NCI-H1048 (cell line): ENCODE results near the gene MMP23B.

Experiments used
- DNase-seq: peaks from one replicate; lab custom pipeline; 2025; lab: John Stamatoyannopoulos, UW

Gene MMP23B

DNA sequence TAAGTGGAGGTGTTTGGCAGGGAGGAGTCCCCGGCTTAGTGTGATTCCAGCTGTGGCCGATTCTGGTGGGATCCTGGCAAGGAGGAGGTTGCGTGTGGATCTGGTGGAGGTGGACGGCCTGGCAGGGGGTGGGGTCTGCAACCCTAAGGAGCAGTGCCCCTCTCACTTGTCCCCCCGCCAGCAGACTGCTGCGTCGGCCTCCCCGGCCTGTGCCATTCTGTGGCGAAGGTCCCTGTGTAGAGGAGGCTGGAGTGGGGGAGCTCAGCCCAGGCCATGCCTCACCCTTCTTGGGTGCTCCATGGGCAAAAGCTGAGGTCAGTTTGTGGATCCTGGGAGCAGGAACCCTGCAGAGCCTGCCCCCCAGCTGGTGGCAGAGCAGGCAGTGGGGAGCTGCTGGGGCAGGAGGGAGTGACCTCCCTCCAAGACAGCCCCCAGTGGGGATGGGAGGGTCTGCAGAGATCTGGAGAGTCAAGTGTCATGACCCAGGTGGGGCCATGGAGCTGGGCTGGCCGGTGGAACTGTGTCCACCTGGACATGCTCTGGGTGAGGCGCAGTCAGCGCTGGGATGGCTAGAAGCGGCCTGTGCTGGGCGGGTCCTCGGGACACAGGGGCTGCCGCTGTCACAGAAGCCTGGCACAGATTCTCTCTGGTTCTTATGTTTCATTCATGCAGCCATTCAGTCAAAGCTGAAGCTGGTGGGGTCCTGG lies 11.4 kb upstream of the MMP23B start:
- DNase-seq: no peak

DNA sequence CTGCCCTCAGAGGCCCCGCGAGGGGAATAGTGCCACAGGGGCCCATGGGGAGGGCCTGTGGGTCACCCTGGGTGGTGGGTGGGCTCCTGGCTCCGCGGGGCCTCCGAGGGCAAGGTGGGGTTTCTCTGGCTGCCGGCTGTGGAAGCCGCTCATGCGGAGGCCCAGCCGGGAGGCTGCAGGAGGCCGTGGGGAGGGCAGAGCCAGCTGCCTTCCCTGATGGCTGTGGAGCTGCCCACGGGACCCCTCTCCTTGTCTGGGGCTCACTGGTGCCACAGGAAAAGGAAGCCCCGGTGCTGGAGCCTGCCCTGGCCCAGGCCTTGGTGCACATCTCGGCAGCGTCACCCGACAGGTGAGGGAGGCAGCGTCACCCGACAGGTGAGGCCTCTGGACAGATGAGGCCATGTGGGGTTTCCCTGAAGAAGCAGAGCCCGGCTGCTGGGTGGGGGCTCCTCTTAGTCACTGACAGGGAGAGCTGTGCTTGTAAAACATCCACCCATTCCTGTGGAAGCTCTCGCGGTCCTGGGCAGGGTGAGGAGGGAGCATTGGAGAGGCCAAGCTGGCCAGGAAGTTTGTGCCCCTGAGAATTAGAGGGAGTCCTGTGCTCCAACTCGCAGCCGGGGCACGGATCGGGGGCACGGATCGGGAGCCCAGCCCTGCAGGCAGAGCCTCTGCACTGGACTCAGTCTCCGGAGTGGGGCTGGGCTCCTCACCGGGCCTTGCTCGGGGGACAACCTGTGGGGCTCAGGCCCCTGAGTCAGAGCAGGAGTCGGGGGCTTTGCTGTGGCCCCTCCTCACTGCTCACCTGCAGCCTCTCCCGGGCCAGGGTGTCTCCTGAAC lies 10.6 kb upstream of the MMP23B start:
- no peak for DNase-seq

DNA sequence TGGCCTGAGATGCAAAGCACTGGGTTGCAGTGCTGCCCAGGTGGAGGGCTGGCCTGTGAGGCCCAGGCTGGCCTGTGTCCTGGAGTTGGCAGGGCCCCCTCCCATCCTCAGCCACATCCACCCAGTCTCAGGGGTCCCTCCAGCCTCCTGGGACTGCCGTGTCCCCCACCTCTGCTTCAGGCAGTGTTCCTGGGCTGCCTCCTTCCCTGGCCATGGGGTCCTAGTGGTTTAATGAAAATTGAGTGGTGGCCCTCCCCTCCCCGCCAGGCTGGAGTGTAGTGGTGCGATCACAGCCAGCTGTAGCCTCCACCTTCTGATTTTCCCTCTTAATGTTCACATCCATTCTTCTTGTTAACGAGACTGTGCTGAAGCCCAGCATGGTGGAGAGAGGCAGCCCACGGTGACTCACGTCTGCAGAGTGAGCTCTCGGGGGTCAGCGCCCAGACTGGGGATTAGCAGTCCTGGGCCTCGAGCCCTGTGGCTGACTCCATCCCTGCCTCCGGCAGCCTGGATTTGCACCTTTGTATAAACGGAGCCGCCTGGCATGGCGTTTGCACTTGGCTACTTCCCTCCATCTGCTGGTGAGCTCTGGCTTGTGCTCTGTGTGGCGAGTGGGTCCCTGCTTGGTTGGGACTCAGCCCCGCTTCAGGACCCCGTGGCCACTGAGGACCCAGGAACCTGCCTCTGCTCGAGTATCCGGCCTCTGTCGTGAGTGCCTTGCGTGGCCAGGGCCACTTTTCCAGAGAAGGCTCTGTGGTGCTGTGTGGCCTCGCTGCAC lies 9.8 kb upstream of the MMP23B start:
- DNase-seq: no peak

- DNase-seq: no peak
Observed at GRCh38 chr1:1622788-1623094, 9.2 kb upstream of the MMP23B start.

DNA sequence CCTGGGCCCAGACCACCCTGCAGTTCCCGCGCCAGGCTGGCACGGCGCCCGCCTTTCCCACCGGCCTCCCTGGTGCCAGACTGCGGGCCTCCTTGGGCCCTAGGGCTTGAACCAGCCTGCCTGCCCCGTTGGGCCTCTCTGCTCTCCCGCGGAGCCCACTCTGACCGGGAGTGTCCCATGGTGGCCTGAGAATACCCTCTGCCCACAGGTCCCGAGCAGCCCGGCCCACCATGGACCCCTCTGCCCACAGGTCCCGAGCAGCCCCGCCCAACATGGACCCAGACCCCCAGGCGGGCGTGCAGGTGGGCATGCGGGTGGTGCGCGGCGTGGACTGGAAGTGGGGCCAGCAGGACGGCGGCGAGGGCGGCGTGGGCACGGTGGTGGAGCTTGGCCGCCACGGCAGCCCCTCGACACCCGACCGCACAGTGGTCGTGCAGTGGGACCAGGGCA lies 8.8 kb upstream of the MMP23B start:
- no peak for DNase-seq

DNA sequence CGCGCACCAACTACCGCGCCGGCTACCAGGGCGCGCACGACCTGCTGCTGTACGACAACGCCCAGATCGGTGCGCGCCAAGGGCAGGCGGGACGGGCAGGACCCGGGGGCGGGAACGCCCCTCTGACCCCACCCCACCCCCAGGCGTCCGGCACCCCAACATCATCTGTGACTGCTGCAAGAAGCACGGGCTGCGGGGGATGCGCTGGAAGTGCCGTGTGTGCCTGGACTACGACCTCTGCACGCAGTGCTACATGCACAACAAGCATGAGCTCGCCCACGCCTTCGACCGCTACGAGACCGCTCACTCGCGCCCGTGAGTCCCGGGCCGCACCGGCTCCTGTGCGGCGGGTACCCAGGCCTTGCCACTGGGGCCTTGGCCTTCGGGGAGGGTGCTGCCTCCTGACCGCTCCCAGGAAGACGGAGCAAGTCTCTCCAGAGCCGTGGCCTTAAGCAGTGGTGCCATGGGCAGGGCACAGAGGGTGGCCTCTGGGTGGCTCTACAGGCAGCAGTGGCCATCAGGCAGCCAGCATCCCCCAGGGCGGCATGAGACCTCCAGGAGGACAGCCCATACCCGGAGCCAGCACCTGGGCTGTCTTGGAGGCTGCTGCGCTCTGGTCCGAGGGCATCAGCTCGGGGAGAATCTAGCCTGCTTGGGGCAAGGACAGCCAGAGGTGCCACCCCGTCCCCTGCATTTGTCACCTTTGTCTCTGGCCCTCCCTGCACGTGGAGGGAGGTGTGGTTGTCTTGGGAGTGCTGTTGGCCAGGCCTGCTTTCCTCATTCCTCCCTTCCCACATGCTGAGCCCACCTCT lies 8.1 kb upstream of the MMP23B start:
- no peak for DNase-seq

GRCh38 chr1:1624443-1625403 lies 7.2 kb upstream of the MMP23B start:
- no peak for DNase-seq

GRCh38 chr1:1625404-1625775 lies 6.6 kb upstream of the MMP23B start:
- no peak for DNase-seq

GRCh38 chr1:1625824-1626206 lies 6.2 kb upstream of the MMP23B start:
- no peak for DNase-seq

- DNase-seq: no peak
Observed at GRCh38 chr1:1626207-1627141, 5.5 kb upstream of the MMP23B start.

DNA sequence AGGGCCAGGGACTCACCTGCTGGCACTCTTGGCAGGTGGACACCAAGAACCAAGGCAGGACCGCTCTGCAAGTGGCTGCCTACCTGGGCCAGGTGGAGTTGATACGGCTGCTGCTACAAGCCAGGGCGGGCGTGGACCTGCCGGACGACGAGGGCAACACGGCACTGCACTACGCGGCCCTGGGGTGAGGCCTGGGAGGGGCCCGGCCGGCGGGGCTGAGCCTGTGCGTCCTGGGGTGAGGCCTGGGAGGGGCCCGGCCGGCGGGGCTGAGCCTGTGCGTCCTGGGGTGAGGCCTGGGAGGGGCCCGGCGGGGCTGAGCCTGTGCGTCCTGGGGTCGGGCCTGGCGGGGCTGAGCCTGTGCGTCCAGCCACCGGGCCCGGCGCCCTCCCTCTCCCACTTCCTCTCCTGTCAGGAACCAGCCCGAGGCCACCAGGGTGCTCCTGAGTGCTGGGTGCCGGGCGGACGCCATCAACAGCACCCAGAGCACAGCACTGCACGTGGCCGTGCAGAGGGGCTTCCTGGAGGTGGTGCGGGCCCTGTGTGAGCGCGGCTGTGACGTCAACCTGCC lies 4.6 kb upstream of the MMP23B start:
- DNase-seq: no peak

GRCh38 chr1:1627829-1628753 lies 3.9 kb upstream of the MMP23B start:
- no peak for DNase-seq

DNA sequence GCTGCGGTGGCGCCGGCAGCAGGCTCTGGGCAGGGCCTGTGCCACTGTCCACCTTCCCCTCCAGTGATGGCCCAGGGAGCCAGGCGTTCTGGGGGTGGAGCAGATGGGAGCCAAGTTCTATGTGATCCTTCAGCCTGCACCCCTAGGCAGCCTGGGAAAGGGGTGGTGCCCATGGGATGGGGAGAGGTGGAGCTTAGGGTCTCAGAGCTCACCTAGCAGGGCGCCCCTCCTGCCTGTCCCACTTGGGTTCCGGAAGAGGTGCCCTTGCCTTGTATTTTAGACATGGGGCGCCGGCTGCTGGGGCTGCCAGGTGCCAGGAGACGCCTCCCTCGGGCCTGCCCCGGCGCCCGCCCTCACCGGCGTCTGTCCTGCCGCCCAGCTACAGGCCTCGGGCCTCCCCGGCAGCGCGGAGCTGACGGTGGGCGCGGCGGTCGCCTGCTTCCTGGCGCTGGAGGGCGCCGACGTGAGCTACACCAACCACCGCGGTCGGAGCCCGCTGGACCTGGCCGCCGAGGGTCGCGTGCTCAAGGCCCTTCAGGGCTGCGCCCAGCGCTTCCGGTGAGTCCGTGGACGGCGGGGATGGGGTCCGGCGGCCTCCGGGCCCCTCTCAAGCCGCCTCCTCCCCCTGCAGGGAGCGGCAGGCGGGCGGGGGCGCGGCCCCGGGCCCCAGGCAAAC lies 3.1 kb upstream of the MMP23B start:
- no peak for DNase-seq

DNA sequence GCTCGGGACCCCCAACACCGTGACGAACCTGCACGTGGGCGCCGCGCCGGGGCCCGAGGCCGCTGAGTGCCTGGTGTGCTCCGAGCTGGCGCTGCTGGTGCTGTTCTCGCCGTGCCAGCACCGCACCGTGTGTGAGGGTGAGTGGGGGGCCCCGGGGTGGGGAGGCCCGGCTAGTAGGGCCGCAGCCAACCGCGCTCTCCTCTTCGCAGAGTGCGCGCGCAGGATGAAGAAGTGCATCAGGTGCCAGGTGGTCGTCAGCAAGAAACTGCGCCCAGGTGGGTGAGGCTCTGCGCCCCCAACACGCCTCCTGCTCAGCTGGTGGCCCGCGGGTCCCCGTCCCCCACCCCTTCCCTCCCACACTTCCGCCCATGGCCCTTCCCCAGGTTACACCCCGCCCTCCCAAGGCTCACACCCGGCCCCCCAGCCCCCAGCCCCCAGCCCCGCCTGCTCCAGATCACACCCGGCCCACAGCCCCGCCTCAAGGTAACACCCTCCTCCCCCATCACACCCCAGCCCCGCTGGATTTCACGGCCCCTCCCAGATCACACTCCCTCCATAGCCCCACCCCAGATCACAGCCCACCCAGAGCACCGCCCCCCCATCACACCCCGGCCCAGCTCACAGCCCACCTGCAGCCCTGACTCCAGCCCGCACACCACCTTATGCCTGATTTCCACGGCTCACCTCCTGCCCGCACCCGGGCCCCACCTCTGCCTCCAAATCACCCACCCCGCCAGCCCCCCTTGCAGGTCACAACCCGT lies 2.4 kb upstream of the MMP23B start:
- DNase-seq: no peak

DNA sequence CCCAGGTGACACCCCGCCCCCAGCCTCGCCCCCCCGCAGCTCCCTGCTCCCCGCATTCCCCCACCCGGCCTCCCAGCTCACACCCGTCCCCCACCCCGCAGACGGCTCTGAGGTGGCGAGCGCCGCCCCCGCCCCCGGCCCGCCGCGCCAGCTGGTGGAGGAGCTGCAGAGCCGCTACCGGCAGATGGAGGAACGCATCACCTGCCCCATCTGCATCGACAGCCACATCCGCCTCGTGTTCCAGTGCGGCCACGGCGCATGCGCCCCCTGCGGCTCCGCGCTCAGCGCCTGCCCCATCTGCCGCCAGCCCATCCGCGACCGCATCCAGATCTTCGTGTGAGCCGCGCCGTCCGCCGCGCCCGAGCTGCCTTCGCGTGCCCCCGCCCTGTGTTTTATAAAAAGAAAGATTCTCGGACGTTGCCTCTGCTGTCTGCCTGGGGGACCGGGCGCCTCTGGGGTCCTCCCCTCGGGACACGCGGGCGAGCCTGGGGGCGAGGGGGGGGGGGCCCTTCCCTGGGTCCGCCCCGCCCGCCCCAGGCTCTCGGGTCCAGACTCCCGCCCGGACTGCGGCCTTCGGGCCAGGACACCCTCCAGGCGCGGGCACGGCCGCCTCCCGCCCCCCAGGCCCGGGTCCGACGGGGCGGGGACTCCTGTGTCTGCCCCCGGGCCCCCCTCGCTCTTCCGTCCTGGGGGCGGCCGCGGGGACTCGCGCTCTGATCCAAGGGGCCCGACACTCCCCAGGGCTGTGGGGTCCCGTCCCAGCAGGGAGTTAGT lies 1.6 kb upstream of the MMP23B start:
- DNase-seq: no peak
